RWPE1 (cell line): ENCODE data around the gene FGF9.

Experiments used
- CTCF ChIA-PET: fragments of 350-600 bp; sonication (Branson Sonifier 250); formaldehyde crosslinking; extraction: SDS; loops from one replicate; lab custom pipeline; 2021; lab: Yijun Ruan, JAX
- POLR2A ChIA-PET: fragments of 400-600 bp; formaldehyde crosslinking; extraction: SDS; loops from one replicate; lab custom pipeline; 2020; ENCODE audit warnings: antibody characterized with exemption; ENCODE audit not compliant: low non-redundant PET; lab: Yijun Ruan, JAX
- DNase-seq: peaks from one replicate; pipeline ENCODE4 v3.0.0; 2012; ENCODE audit warnings: low spot score
- H3K27ac ChIP-seq: fragments of 450-650 bp; 2 replicates; pipeline ENCODE4 v1.5.1; 2017
- TF ChIP-seq, protein P1 (sequence below): fragments of 450-650 bp; conservative IDR thresholded peaks from 2 replicates; pipeline ENCODE4 v1.5.1; 2017; ENCODE audit warnings: low read depth, mild to moderate bottlenecking

Gene FGF9

GRCh38 chr13:21690955-21691354 is 20.1 kb downstream of the FGF9 start:
- no peak overlapping the region for H3K27ac ChIP-seq
- ChIA-PET POLR2A (interaction anchor here (0.6 kb wide), 1 partner anchor 1456 kb away, joined by 3 read pairs; no protein-coding TSS in a partner anchor), CTCF (no interaction called here)
- no peak for DNase-seq
- TF ChIP-seq, protein P1, sequence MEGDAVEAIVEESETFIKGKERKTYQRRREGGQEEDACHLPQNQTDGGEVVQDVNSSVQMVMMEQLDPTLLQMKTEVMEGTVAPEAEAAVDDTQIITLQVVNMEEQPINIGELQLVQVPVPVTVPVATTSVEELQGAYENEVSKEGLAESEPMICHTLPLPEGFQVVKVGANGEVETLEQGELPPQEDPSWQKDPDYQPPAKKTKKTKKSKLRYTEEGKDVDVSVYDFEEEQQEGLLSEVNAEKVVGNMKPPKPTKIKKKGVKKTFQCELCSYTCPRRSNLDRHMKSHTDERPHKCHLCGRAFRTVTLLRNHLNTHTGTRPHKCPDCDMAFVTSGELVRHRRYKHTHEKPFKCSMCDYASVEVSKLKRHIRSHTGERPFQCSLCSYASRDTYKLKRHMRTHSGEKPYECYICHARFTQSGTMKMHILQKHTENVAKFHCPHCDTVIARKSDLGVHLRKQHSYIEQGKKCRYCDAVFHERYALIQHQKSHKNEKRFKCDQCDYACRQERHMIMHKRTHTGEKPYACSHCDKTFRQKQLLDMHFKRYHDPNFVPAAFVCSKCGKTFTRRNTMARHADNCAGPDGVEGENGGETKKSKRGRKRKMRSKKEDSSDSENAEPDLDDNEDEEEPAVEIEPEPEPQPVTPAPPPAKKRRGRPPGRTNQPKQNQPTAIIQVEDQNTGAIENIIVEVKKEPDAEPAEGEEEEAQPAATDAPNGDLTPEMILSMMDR = no peak

GRCh38 chr13:21691500-21691899 is 20.6 kb downstream of the FGF9 start:
- CTCF ChIA-PET = no interaction called here
- DNase-seq = no peak
- POLR2A ChIA-PET = interaction anchor here (0.6 kb wide), 1 partner anchor 1456 kb away, joined by 3 read pairs; no protein-coding TSS in a partner anchor
- H3K27ac ChIP-seq = no peak overlapping the region
- TF ChIP-seq, protein P1 = no peak

GRCh38 chr13:21691928-21692327 is 21.1 kb downstream of the FGF9 start:
- ChIA-PET CTCF (no interaction called here), POLR2A (no interaction called here)
- TF ChIP-seq, protein P1 = no peak
- no peak for DNase-seq
- H3K27ac ChIP-seq = no peak overlapping the region

- no peak for DNase-seq
- POLR2A ChIA-PET = no interaction called here
- H3K27ac ChIP-seq = no peak overlapping the region
- TF ChIP-seq, protein P1 = no peak
- CTCF ChIA-PET = no interaction called here
These were observed 24.0 kb downstream of the FGF9 start for GRCh38 chr13:21694831-21695230.

- ChIA-PET CTCF (interaction anchor here (0.6 kb wide), 1 partner anchor 1766 kb away, joined by 5 read pairs; no protein-coding TSS in a partner anchor), POLR2A (no interaction called here)
- DNase-seq = no peak
- TF ChIP-seq, protein P1 = no peak
- no peak overlapping the region for H3K27ac ChIP-seq
These were observed 24.7 kb downstream of the FGF9 start for GRCh38 chr13:21695546-21695945.

- ChIA-PET CTCF (no interaction called here), POLR2A (no interaction called here)
- TF ChIP-seq, protein P1 = no peak
- no peak overlapping the region for H3K27ac ChIP-seq
- no peak for DNase-seq
These were observed 26.1 kb downstream of the FGF9 start for GRCh38 chr13:21696865-21697448.
